HCT116 (cell line): Measurements from ENCODE around the gene CENPP. TPM values are rescaled to one million over a fixed set of nuclear protein-coding genes. Genes with fewer than 3 reads are reported as not detected.

Experiments
- ATAC-seq: fragments of 200-7000 bp; cut with Tn5 transposase; 2 replicates; pipeline ENCODE4 v1.9.1; 2020; ENCODE audit warnings: mild to moderate bottlenecking, moderate library complexity
- BruUV-seq: library from RNA; stranded (reverse); fragments of 400-500 nt; replicated peaks from 2 replicates; lab custom pipeline; 2021; lab: Mats Ljungman, UMichigan
- CTCF ChIA-PET: fragments of 300-600 bp; sonication (Branson Sonifier 250); formaldehyde crosslinking; loops from one replicate; lab custom pipeline; 2021; ENCODE audit warnings: antibody characterized with exemption; lab: Charles Lee
- POLR2A ChIA-PET: fragments of 300-600, 350-600 bp; sonication (Branson Sonifier 250); formaldehyde crosslinking; loops from one replicate; lab custom pipeline; 2021; ENCODE audit warnings: antibody characterized with exemption; lab: Charles Lee
- RAD21 ChIA-PET, 2 experiments: fragments of 300-600 bp; sonication (Branson Sonifier 250); formaldehyde crosslinking; loops; one replicate each; lab custom pipeline; 2023; ENCODE audit warnings: low total read pairs in 2 of 2; ENCODE audit not compliant: uncharacterized antibody in 2 of 2, unreplicated experiment in 2 of 2, low non-redundant PET in 1 of 2; lab: Charles Lee
- DNase-seq: peaks from one replicate; pipeline ENCODE4 v3.0.0-alpha.2; 2010; ENCODE audit warnings: low read depth, low spot score
- H2AFZ ChIP-seq: fragments of 200-600 bp; shearing (Covaris generic), sonication (generic); 2 replicates; pipeline ENCODE4 v1.6.1; 2017; ENCODE audit warnings: low read depth, mixed run types, mixed read lengths, antibody characterized with exemption, low read length; ENCODE audit not compliant: poor library complexity, severe bottlenecking
- H3K27ac ChIP-seq: 2 replicates; pipeline ENCODE4 v1.5.1; 2012; ENCODE audit warnings: low read depth, low read length
- H3K27me3 ChIP-seq: fragments of 200-600 bp; sonication (generic); 2 replicates; pipeline ENCODE4 v1.6.1; 2016; ENCODE audit warnings: mixed run types, low read length, mixed read lengths; ENCODE audit not compliant: insufficient read depth
- H3K36me3 ChIP-seq, 2 experiments: fragments of 200-500 bp in 1 of 2; fragments of 200-600 bp in 1 of 2; sonication (Bioruptor generic) in 1 of 2; sonication (generic) in 1 of 2; 2 replicates each; pipeline versions ENCODE4 v1.5.1 to v1.6.1; 2014 to 2016; ENCODE audit warnings: low read length in 2 of 2, inconsistent platforms in 1 of 2, mixed read lengths in 1 of 2, mixed run types in 1 of 2; ENCODE audit not compliant: insufficient read depth in 2 of 2, control insufficient read depth in 1 of 2
- H3K4me1 ChIP-seq, 2 experiments: fragments of 200-600 bp in 1 of 2; sonication (generic) in 1 of 2; 2 replicates each; pipeline versions ENCODE4 v1.5.1 to v1.6.1; 2012 to 2017; ENCODE audit warnings: low read length in 2 of 2, inconsistent platforms in 1 of 2, mild to moderate bottlenecking in 1 of 2, mixed read lengths in 1 of 2, mixed run types in 1 of 2, moderate library complexity in 1 of 2; ENCODE audit not compliant: insufficient read depth in 2 of 2, control insufficient read depth in 1 of 2
- H3K4me2 ChIP-seq: fragments of 200-600 bp; sonication (generic); 2 replicates; pipeline ENCODE4 v1.6.1; 2017; ENCODE audit warnings: mixed run types, low read length, mixed read lengths
- H3K4me3 ChIP-seq, 2 experiments: fragments of 200-600 bp in 1 of 2; sonication (generic) in 1 of 2; replicated peaks in 1 of 2; 2 replicates each; pipeline ENCODE4 v1.5.1; 2011 to 2016; ENCODE audit warnings: low read length in 2 of 2, control low read depth in 1 of 2, low read depth in 1 of 2, mild to moderate bottlenecking in 1 of 2, mixed read lengths in 1 of 2, mixed run types in 1 of 2
- H3K79me2 ChIP-seq: fragments of 200-600 bp; sonication (generic); 2 replicates; pipeline ENCODE4 v1.6.1; 2017; ENCODE audit warnings: mild to moderate bottlenecking, mixed run types, low read length, moderate library complexity, mixed read lengths; ENCODE audit not compliant: insufficient read depth
- H3K9ac ChIP-seq: fragments of 200-600 bp; sonication (generic); 2 replicates; pipeline ENCODE4 v1.6.1; 2016; ENCODE audit warnings: low read length, mixed read lengths
- H3K9me2 ChIP-seq: fragments of 200-600 bp; sonication (generic), shearing (Covaris generic); 2 replicates; pipeline ENCODE4 v1.6.1; 2017; ENCODE audit warnings: mixed run types, mild to moderate bottlenecking, moderate library complexity; ENCODE audit not compliant: insufficient read depth
- H3K9me3 ChIP-seq, 2 experiments: fragments of 200-500 bp in 1 of 2; fragments of 200-600 bp in 1 of 2; sonication (Bioruptor generic) in 1 of 2; sonication (generic) in 1 of 2; 2 replicates each; pipeline ENCODE4 v1.6.1; 2014 to 2017; ENCODE audit warnings: low read length in 2 of 2, mixed read lengths in 2 of 2, inconsistent platforms in 1 of 2, low read depth in 1 of 2, mild to moderate bottlenecking in 1 of 2, mixed run types in 1 of 2, moderate library complexity in 1 of 2; ENCODE audit not compliant: control insufficient read depth in 1 of 2, insufficient read depth in 1 of 2
- H4K20me1 ChIP-seq: fragments of 200-600 bp; sonication (generic), shearing (Covaris generic); 2 replicates; pipeline ENCODE4 v1.6.1; 2017; ENCODE audit warnings: mixed run types, mild to moderate bottlenecking, moderate library complexity; ENCODE audit not compliant: insufficient read depth
- ELF1 ChIP-seq: IDR thresholded peaks from 2 replicates; pipeline ENCODE4 v1.6.1; 2012; ENCODE audit warnings: low read depth, borderline replicate concordance
- MAX ChIP-seq: IDR thresholded peaks from 2 replicates; pipeline ENCODE4 v1.6.1; 2012
- RAD21 ChIP-seq: IDR thresholded peaks from 2 replicates; pipeline ENCODE4 v1.6.1; 2012; ENCODE audit warnings: low read depth, mild to moderate bottlenecking
- REST ChIP-seq: IDR thresholded peaks from 2 replicates; pipeline ENCODE4 v1.6.1; 2012; ENCODE audit warnings: low read depth
- SP1 ChIP-seq: IDR thresholded peaks from 2 replicates; pipeline ENCODE4 v1.6.1; 2012; ENCODE audit warnings: low read depth
- SRF ChIP-seq: IDR thresholded peaks from 2 replicates; pipeline ENCODE4 v1.6.1; 2012; ENCODE audit warnings: low read depth
- YY1 ChIP-seq: IDR thresholded peaks from 2 replicates; pipeline ENCODE4 v1.6.1; 2011; ENCODE audit warnings: low read length, low read depth, moderate library complexity, mild to moderate bottlenecking; ENCODE audit not compliant: insufficient replicate concordance; ENCODE audit errors: extremely low read depth
- ZFX ChIP-seq: fragments of 450-650 bp; IDR thresholded peaks from 2 replicates; pipeline ENCODE4 v1.6.1; 2017
- ZNF274 ChIP-seq: fragments of 200-500 bp; sonication (Bioruptor generic); IDR thresholded peaks from 2 replicates; pipeline ENCODE4 v1.6.1; 2014; ENCODE audit warnings: mild to moderate bottlenecking, low read depth, low read length, inconsistent platforms
- intact Hi-C: fragments of 100-400 bp; cut with micrococcal nuclease; formaldehyde crosslinking; loops from 2 replicates; pipeline ENCODE4 v1.10.0; 2022
- total RNA-seq: library from RNA; stranded (reverse); gene quantifications from one replicate; pipeline ENCODE4 v1.2.1, GENCODE V29; 2021; ENCODE audit not compliant: unreplicated experiment
- TF ChIP-seq, protein P1 (sequence below): IDR thresholded peaks from 2 replicates; pipeline ENCODE4 v1.6.1; 2012

Gene CENPP
- total RNA-seq, 1 experiment from 2014 or later, result 7.0 TPM

GRCh38 chr9:92432972-92433548 lies 107.3 kb downstream of the CENPP start:
- RAD21 ChIA-PET, result no interaction called here
- Histone ChIP-seq H3K9me2 (no peaks in the 10 kb centered on the region), H3K27me3 (no peaks in the 10 kb centered on the region), H3K9ac (no peak overlapping the region), H3K9me3 (no peaks in the 10 kb centered on the region), H2AFZ (no peak overlapping the region), H3K79me2 (no peaks in the 10 kb centered on the region), H3K4me2 (no peak overlapping the region), H3K36me3 (no peaks in the 10 kb centered on the region), H3K4me1 (no peaks in the 10 kb centered on the region), H3K4me3 (no peak overlapping the region), H4K20me1 (no peaks in the 10 kb centered on the region), H3K27ac (no peak overlapping the region)
- TF ChIP-seq SRF (no peak), RAD21 (no peak), MAX (no peak), SP1 (no peak), YY1 (no peak), ZNF274 (no peak)
- intact Hi-C loops, result no loop called here
- POLR2A ChIA-PET, result no interaction called here
- CTCF ChIA-PET, result no interaction called here
- no TSS peak for BruUV-seq
- DNase-seq (no peak), ATAC-seq (no peak)

GRCh38 chr9:92435263-92435662 lies 109.5 kb downstream of the CENPP start:
- ATAC-seq, result no peak
- Histone ChIP-seq H3K4me2 (no peak overlapping the region), H3K27ac (no peak overlapping the region), H4K20me1 (no peaks in the 10 kb centered on the region), H3K9me2 (no peaks in the 10 kb centered on the region), H2AFZ (no peak overlapping the region), H3K36me3 (no peaks in the 10 kb centered on the region), H3K27me3 (no peaks in the 10 kb centered on the region), H3K4me1 (no peaks in the 10 kb centered on the region), H3K4me3 (no peak overlapping the region), H3K79me2 (no peaks in the 10 kb centered on the region), H3K9ac (no peak overlapping the region), H3K9me3 (no peaks in the 10 kb centered on the region)
- TF ChIP-seq MAX, result no peak
- no peak for TF ChIP-seq YY1
- no peak for TF ChIP-seq ELF1
- TF ChIP-seq, protein P1, sequence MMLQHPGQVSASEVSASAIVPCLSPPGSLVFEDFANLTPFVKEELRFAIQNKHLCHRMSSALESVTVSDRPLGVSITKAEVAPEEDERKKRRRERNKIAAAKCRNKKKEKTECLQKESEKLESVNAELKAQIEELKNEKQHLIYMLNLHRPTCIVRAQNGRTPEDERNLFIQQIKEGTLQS, result no peak
- no peak for TF ChIP-seq ZFX
- TF ChIP-seq REST, result no peak
- intact Hi-C loops, result loop anchor here (5.0 kb wide), 1 partner anchor 298 kb away; no protein-coding TSS in a partner anchor
- ChIA-PET POLR2A (no interaction called here), RAD21 (no interaction called here), CTCF (no interaction called here)
- no peak for DNase-seq
- no TSS peak for BruUV-seq
